Measurements from ENCODE around the gene MMP19.

DNA sequence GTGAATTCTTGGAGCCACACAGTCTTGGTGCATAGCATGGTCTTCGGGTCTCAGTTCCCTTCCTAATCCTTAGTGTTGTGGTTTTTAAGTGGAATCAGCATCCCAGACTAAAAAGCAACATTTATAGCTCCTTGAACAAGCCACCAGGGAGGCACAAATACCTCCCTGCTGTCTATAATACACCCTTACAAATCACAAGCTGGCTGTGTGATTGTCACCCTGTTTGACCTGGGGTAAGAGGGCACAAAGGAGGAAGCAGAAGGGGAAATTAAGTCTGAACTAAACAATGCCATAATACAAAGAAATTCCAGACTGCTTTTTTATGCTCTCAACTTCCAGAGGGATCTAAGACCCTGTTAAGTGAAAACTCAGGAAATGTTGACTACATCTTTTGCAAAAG is 7.7 kb upstream of the MMP19 start:
- TF ChIP-seq, protein P1, sequence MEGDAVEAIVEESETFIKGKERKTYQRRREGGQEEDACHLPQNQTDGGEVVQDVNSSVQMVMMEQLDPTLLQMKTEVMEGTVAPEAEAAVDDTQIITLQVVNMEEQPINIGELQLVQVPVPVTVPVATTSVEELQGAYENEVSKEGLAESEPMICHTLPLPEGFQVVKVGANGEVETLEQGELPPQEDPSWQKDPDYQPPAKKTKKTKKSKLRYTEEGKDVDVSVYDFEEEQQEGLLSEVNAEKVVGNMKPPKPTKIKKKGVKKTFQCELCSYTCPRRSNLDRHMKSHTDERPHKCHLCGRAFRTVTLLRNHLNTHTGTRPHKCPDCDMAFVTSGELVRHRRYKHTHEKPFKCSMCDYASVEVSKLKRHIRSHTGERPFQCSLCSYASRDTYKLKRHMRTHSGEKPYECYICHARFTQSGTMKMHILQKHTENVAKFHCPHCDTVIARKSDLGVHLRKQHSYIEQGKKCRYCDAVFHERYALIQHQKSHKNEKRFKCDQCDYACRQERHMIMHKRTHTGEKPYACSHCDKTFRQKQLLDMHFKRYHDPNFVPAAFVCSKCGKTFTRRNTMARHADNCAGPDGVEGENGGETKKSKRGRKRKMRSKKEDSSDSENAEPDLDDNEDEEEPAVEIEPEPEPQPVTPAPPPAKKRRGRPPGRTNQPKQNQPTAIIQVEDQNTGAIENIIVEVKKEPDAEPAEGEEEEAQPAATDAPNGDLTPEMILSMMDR (IDR thresholded peaks at IDR 0.05) = no peak
- TF ChIP-seq POLR2A (IDR thresholded peaks at IDR 0.05) = no peak

All from Peyer's patch (tissue), 4 donors.